Measurements from ENCODE around the gene BTG4. TPM values are rescaled to one million over a fixed set of nuclear protein-coding genes. Genes with fewer than 3 reads are reported as not detected.

The BTG4 gene
- total and polyA plus RNA-seq, 2 donors, result 0.05 to 0.25 TPM

DNA sequence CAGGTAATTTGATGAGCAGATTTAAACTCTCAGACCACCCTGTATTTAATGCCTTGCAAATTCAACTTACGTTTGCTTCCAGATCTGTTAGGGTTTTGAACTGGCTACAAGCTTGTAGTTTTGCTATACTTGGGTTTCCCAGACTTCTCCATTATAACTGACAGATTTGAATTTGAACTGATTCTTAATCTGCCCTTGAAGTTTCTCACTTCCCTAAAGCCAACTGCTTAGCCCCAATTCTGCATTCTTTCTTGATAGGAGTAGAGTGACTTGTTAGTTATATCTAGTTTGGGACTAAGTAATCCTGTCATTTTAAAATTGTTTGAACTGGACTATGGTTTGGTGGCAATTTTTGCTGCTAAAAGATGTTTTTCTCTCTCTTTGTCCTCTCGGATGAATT is 38.1 kb upstream of the BTG4 start:
- H3K27me3 ChIP-seq (ENCODE audit: control insufficient read depth in 2 of 2, insufficient read depth in 1 of 2, low read length in 1 of 2), result peaks cover 0 to 14% of the 10 kb centered on the region in 2 donors
- no peak for DNase-seq (ENCODE audit: low read depth in 6 of 9, low spot score in 9 of 9)
- 96% methylated on average over 2 of the region's 2 CpGs for WGBS
- no peak overlapping the region for H3K4me3 ChIP-seq (ENCODE audit: low read length in 2 of 2)
- H3K27ac ChIP-seq (ENCODE audit: low read depth in 1 of 2, low read length in 1 of 2), result peak overlapping the region in 1 of 2 donors; percentile 63
- no peaks in the 10 kb centered on the region for H3K36me3 ChIP-seq (ENCODE audit: control insufficient read depth in 2 of 2, insufficient read depth in 2 of 2, low read length in 1 of 2)
- peaks cover 0 to 7% of the 10 kb centered on the region in 2 donors for H3K4me1 ChIP-seq (ENCODE audit: control insufficient read depth in 2 of 2, insufficient read depth in 2 of 2, low read length in 2 of 2)
- H3K9me3 ChIP-seq (ENCODE audit: control insufficient read depth in 2 of 2, insufficient read depth in 1 of 2, low read length in 1 of 2), result no peaks in the 10 kb centered on the region

DNA sequence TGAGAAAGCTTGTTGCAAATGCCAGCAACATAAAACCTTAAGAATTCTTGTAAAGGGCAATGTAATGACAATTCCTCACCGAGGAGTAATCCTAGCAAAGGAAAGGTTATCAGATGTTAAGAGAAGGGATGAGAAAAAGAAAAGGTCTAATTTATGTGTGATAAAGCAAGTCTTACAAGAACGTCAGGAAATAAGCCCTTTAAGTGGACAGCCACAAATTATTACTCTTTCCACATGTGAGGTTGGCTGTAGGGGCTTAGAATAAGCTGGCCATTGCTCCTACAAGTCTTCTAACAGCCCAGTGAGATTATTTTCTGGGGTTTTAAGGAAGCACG is 37.6 kb upstream of the BTG4 start:
- Histone ChIP-seq H3K4me1 (ENCODE audit: control insufficient read depth in 2 of 2, insufficient read depth in 2 of 2, low read length in 2 of 2) (peaks cover 0 to 7% of the 10 kb centered on the region in 2 donors), H3K27ac (ENCODE audit: low read depth in 1 of 2, low read length in 1 of 2) (peak overlapping the region in 1 of 2 donors; percentile 63), H3K36me3 (ENCODE audit: control insufficient read depth in 2 of 2, insufficient read depth in 2 of 2, low read length in 1 of 2) (no peaks in the 10 kb centered on the region), H3K4me3 (ENCODE audit: low read length in 2 of 2) (no peak overlapping the region), H3K9me3 (ENCODE audit: control insufficient read depth in 2 of 2, insufficient read depth in 1 of 2, low read length in 1 of 2) (no peaks in the 10 kb centered on the region), H3K27me3 (ENCODE audit: control insufficient read depth in 2 of 2, insufficient read depth in 1 of 2, low read length in 1 of 2) (peaks cover 0 to 14% of the 10 kb centered on the region in 2 donors)
- no peak for DNase-seq (ENCODE audit: low read depth in 6 of 9, low spot score in 9 of 9)
- WGBS, result 81% methylated on average over 3 of the region's 3 CpGs

DNA sequence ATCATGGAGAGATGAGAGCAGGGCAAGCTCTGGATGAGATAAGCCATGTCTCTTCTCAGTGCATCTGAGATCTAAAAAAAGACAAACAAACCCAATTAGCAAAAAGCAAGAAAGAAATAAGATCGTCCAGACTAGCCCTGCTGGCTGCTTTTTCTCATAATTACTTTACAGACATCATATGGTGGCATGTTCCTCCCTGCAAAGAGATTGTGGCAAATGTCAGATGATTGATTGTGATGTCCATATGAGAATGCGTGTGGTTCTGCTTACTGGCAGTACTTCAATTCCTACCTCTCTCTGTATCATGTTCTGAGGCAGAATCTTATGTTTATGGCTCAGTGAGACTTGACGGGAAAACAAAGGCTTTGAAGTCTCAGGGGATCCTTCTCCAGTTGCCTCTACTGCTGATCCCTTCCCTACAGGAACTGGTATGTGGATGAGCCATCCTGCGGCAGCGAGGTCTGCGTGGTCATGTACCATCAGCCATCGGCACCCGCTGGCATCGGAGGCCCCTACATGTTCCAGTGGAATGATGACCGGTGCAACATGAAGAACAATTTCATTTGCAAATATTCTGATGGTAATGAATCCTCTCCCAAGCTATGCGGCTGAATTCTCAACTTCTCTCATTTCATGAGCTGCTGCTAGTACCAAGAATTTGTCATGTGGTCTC is 37.1 kb upstream of the BTG4 start:
- no peak overlapping the region for H3K4me3 ChIP-seq (ENCODE audit: low read length in 2 of 2)
- H3K36me3 ChIP-seq (ENCODE audit: control insufficient read depth in 2 of 2, insufficient read depth in 2 of 2, low read length in 1 of 2), result no peaks in the 10 kb centered on the region
- peaks cover 0 to 16% of the 10 kb centered on the region in 2 donors for H3K27me3 ChIP-seq (ENCODE audit: control insufficient read depth in 2 of 2, insufficient read depth in 1 of 2, low read length in 1 of 2)
- peak overlapping the region; percentile 19 to 69 for H3K27ac ChIP-seq (ENCODE audit: low read depth in 1 of 2, low read length in 1 of 2)
- WGBS, result 92% methylated on average over 11 of the region's 11 CpGs
- peaks cover 0 to 7% of the 10 kb centered on the region in 2 donors for H3K4me1 ChIP-seq (ENCODE audit: control insufficient read depth in 2 of 2, insufficient read depth in 2 of 2, low read length in 2 of 2)
- no peak for DNase-seq (ENCODE audit: low read depth in 6 of 9, low spot score in 9 of 9)
- H3K9me3 ChIP-seq (ENCODE audit: control insufficient read depth in 2 of 2, insufficient read depth in 1 of 2, low read length in 1 of 2), result no peaks in the 10 kb centered on the region

DNA sequence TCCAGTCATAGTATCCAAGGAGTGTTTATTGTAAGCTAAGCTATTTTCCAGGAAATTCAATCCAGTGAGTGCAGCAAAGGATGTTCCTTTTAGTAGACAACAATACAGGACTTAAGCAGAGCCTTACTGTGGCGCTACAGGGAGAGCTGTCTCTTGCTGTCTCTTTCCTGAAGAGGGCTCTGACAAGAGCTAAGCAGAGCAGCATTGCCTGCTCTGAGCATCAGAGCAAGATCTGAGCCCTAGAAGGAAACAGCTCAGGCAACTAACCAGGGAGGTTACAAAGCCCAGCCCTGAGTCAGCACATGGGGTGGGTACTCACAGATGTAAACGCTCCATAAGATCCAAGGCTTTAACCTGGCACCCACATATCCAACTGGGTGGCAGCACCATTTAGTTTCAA is 36.3 kb upstream of the BTG4 start:
- no peak for DNase-seq (ENCODE audit: low read depth in 6 of 9, low spot score in 9 of 9)
- H3K27me3 ChIP-seq (ENCODE audit: control insufficient read depth in 2 of 2, insufficient read depth in 1 of 2, low read length in 1 of 2), result peaks cover 0 to 23% of the 10 kb centered on the region in 2 donors
- no peaks in the 10 kb centered on the region for H3K9me3 ChIP-seq (ENCODE audit: control insufficient read depth in 2 of 2, insufficient read depth in 1 of 2, low read length in 1 of 2)
- H3K27ac ChIP-seq (ENCODE audit: low read depth in 1 of 2, low read length in 1 of 2), result peak overlapping the region in 1 of 2 donors; percentile 69
- H3K4me1 ChIP-seq (ENCODE audit: control insufficient read depth in 2 of 2, insufficient read depth in 2 of 2, low read length in 2 of 2), result peaks cover 0 to 7% of the 10 kb centered on the region in 2 donors
- no peaks in the 10 kb centered on the region for H3K36me3 ChIP-seq (ENCODE audit: control insufficient read depth in 2 of 2, insufficient read depth in 2 of 2, low read length in 1 of 2)
- WGBS, result 96% methylated on average over 2 of the region's 2 CpGs
- H3K4me3 ChIP-seq (ENCODE audit: low read length in 2 of 2), result no peak overlapping the region

DNA sequence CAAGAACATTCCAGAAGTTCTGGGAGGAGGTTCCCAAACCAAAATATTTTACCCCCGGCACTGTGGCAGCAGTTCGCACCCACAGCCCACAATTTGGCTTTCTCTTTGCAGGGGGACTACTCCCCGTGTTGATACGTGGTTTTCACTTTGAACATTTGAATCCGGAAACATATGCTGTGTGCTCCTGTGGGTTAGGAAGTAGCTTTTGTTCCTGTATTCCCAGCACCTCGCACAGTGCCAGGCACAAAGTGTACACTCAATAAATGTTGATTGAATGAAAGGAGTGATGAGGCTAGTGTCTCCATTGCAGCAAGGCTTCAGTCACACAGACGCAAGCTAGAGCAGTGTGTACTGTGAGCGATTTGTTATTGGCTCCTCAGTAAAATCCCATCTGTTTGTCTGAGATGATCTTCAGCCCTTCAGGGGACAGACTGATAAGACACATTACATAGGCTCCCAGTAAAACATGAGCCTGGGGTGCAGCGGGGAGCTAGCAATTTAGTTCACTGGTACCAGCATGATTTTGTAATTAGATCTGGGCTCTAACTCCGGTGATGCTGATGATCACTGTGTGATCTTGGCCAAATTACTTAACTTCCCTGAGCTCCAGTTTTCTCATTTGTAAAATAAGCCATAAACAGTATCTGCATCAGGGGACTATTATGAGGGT is 30.6 kb upstream of the BTG4 start:
- no peak for DNase-seq (ENCODE audit: low read depth in 6 of 9, low spot score in 9 of 9)
- 65% methylated on average over 10 of the region's 10 CpGs for WGBS
- Histone ChIP-seq H3K4me3 (ENCODE audit: low read length in 2 of 2) (no peak overlapping the region), H3K27me3 (ENCODE audit: control insufficient read depth in 2 of 2, insufficient read depth in 1 of 2, low read length in 1 of 2) (peaks cover 33 to 72% of the 10 kb centered on the region in 2 donors), H3K9me3 (ENCODE audit: control insufficient read depth in 2 of 2, insufficient read depth in 1 of 2, low read length in 1 of 2) (peaks cover 0 to 11% of the 10 kb centered on the region in 2 donors), H3K4me1 (ENCODE audit: control insufficient read depth in 2 of 2, insufficient read depth in 2 of 2, low read length in 2 of 2) (peaks cover 6 to 24% of the 10 kb centered on the region in 2 donors), H3K36me3 (ENCODE audit: control insufficient read depth in 2 of 2, insufficient read depth in 2 of 2, low read length in 1 of 2) (no peaks in the 10 kb centered on the region), H3K27ac (ENCODE audit: low read depth in 1 of 2, low read length in 1 of 2) (no peak overlapping the region)

DNA sequence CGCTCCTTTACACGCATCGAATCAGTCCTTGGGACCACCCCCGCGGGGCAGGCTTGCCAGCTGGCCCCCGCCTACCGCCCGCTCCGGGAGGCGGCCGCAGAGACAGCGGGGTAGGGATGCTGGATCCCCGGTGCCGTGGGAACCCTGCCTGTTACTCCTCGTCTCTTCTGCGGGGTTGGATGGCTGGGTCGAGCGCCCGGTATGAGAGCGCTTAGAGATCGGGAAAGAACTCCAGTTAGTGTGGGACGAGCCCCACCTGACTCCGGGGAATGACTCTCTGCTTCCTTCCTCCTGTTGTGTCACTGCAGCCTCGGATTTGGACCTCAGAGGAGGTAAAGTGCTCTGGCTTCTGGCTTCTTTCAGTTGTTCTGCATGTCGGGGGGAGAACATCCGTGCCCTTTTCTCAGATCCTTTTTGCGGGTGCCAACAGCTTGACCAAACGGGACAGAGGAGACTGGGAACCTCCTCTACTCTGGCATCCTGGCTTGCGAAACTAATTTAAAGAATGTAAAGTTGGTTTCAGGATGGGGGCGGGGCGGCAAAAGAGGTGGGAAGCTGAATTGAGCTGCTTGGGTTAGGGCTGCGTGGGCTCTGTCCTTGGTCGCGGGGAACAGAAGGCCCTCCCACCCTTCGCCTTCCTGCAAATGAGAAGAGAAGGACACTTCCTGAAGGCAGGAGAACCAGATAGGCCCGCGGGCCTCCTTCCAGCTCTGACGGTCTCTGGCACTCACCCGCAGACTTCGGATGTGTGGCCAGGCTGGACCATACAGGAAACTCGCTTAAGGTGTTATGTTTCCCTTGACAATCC is 29.3 kb upstream of the BTG4 start:
- DNase-seq (ENCODE audit: low read depth in 6 of 9, low spot score in 9 of 9), result peak in 1 of 9 donors; percentile 26
- WGBS, result 6% methylated on average over 41 of the region's 41 CpGs

DNA sequence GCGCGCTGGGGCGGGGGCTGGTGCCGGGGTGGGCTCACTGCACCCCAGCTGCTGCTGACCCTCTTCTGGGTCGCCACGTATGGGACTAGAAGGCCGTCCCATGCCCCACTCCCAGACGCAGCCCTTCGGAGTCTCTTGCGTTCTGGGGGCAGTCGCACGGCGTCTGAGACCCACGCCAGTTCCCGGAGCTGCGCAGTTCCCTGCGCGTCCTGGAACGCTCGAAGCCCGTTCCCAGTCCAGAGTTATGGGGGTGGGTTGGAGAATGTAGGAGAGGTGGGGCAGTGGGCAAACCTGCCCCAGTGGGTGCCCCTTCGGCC is 28.7 kb upstream of the BTG4 start:
- Histone ChIP-seq H3K36me3 (ENCODE audit: control insufficient read depth in 2 of 2, insufficient read depth in 2 of 2, low read length in 1 of 2) (no peaks in the 10 kb centered on the region), H3K4me1 (ENCODE audit: control insufficient read depth in 2 of 2, insufficient read depth in 2 of 2, low read length in 2 of 2) (peaks cover 6 to 24% of the 10 kb centered on the region in 2 donors), H3K9me3 (ENCODE audit: control insufficient read depth in 2 of 2, insufficient read depth in 1 of 2, low read length in 1 of 2) (peaks cover 0 to 11% of the 10 kb centered on the region in 2 donors), H3K27ac (ENCODE audit: low read depth in 1 of 2, low read length in 1 of 2) (peak overlapping the region; percentile 57 to 84), H3K27me3 (ENCODE audit: control insufficient read depth in 2 of 2, insufficient read depth in 1 of 2, low read length in 1 of 2) (peaks cover 33 to 81% of the 10 kb centered on the region in 2 donors), H3K4me3 (ENCODE audit: low read length in 2 of 2) (peak overlapping the region; percentile 37 to 53)
- DNase-seq (ENCODE audit: low read depth in 6 of 9, low spot score in 9 of 9), result no peak
- WGBS, result 3% methylated on average over 22 of the region's 22 CpGs

More for the DNA sequence above, 29.3 kb upstream of the BTG4 start:
- Histone ChIP-seq H3K9me3 (ENCODE audit: control insufficient read depth in 2 of 2, insufficient read depth in 1 of 2, low read length in 1 of 2) (peaks cover 0 to 11% of the 10 kb centered on the region in 2 donors), H3K4me3 (ENCODE audit: low read length in 2 of 2) (peak overlapping the region; percentile 37 to 53), H3K36me3 (ENCODE audit: control insufficient read depth in 2 of 2, insufficient read depth in 2 of 2, low read length in 1 of 2) (no peaks in the 10 kb centered on the region), H3K4me1 (ENCODE audit: control insufficient read depth in 2 of 2, insufficient read depth in 2 of 2, low read length in 2 of 2) (peaks cover 6 to 24% of the 10 kb centered on the region in 2 donors), H3K27ac (ENCODE audit: low read depth in 1 of 2, low read length in 1 of 2) (peak overlapping the region; percentile 57 to 84), H3K27me3 (ENCODE audit: control insufficient read depth in 2 of 2, insufficient read depth in 1 of 2, low read length in 1 of 2) (peaks cover 33 to 81% of the 10 kb centered on the region in 2 donors)

DNA sequence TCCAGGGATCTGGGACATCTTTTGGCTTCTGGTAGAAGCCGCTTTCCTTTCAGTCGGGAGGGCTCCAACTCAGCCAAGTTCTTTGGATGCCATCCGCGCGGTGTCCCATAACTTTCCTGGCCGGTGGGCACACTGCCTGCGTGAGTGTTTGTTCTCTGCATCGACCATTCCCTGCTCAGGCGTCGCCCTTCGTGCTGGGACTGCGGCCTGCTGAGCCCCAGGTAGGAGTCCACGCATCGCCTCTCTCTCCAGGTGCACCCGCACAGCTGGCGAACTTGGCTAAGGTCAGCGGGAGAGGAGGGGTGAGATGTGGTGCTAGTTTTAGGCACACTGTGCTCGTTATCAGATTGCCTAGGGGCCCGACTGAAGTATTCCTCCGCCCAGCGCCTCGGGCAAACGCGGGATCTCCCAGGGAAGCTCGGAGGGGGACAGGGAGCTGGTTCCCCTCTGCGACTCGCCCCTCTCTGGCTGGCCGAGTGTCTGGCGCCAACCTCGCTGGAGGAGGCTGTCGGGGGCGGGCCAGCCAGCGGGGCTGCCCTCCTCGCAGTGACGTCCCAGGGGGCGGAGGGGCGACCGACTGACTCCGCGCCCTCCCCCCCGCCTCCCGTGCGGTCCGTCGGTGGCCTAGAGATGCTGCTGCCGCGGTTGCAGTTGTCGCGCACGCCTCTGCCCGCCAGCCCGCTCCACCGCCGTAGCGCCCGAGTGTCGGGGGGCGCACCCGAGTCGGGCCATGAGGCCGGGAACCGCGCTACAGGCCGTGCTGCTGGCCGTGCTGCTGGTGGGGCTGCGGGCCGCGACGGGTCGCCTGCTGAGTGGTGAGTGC is 28.1 kb upstream of the BTG4 start, which contains the start of gene LAYN:
LAYN (plus strand) TSS at position 607 of the 823 bp plus-strand sequence; CDS start at position 731, 124 bp downstream.
- Histone ChIP-seq H3K4me3 (ENCODE audit: low read length in 2 of 2) (peak within 1 kb of the TSS; percentile 37 to 53), H3K27me3 (ENCODE audit: control insufficient read depth in 2 of 2, insufficient read depth in 1 of 2, low read length in 1 of 2) (peaks cover 33 to 83% of the 10 kb centered on the region in 2 donors), H3K4me1 (ENCODE audit: control insufficient read depth in 2 of 2, insufficient read depth in 2 of 2, low read length in 2 of 2) (peaks cover 6 to 24% of the 10 kb centered on the region in 2 donors), H3K36me3 (ENCODE audit: control insufficient read depth in 2 of 2, insufficient read depth in 2 of 2, low read length in 1 of 2) (no peaks in the 10 kb centered on the region), H3K27ac (ENCODE audit: low read depth in 1 of 2, low read length in 1 of 2) (peak within 1 kb of the TSS; percentile 57 to 88), H3K9me3 (ENCODE audit: control insufficient read depth in 2 of 2, insufficient read depth in 1 of 2, low read length in 1 of 2) (peaks cover 0 to 11% of the 10 kb centered on the region in 2 donors)
- WGBS, result 8% methylated on average over 70 of the region's 70 CpGs
- peak in 1 of 9 donors; percentile 29 for DNase-seq (ENCODE audit: low read depth in 6 of 9, low spot score in 9 of 9)
